WI38 (cell line): ENCODE data around the gene PTDSS2.

Experiments
- H3K4me3 ChIP-seq: 2 replicates; pipeline ENCODE4 v1.5.1; 2011; ENCODE audit warnings: low read depth, mild to moderate bottlenecking, control low read depth, low read length
- TF ChIP-seq, protein P1 (sequence below): IDR thresholded peaks from 2 replicates; pipeline ENCODE4 v1.5.1; 2012; ENCODE audit warnings: low read depth, mild to moderate bottlenecking, control low read depth, low read length

Gene PTDSS2

DNA sequence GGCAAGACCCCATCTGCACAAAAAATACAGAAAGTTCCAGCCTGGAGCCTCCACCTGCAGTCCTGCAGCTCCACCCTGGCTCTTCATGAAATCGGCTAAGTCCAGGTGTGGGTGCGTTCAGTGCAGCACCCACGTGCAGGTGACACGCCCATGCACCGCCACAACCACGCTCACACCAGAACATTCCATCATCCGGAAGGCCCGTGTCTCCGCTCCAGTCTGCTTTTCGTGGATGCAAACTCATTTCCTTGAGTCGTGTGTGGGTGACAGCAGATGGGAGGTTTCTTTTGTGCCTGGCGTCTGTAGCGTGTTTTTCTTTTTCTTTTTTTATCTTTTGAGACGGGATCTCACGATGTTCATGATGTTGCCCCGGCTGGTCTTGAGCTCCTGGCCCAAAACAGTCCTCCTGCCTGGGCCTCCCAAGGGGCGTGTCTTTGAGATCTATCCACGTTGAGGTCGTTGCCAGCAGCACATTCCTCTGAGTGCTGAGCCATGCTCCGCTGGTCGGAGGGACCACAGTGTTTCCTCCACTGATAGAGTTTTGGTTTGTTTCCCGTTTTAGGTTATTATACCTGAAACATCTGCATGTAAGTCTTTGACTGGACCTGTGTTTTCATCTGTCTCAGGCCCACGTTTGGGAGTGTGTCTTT, 7.2 kb downstream of the PTDSS2 start:
- TF ChIP-seq, protein P1, sequence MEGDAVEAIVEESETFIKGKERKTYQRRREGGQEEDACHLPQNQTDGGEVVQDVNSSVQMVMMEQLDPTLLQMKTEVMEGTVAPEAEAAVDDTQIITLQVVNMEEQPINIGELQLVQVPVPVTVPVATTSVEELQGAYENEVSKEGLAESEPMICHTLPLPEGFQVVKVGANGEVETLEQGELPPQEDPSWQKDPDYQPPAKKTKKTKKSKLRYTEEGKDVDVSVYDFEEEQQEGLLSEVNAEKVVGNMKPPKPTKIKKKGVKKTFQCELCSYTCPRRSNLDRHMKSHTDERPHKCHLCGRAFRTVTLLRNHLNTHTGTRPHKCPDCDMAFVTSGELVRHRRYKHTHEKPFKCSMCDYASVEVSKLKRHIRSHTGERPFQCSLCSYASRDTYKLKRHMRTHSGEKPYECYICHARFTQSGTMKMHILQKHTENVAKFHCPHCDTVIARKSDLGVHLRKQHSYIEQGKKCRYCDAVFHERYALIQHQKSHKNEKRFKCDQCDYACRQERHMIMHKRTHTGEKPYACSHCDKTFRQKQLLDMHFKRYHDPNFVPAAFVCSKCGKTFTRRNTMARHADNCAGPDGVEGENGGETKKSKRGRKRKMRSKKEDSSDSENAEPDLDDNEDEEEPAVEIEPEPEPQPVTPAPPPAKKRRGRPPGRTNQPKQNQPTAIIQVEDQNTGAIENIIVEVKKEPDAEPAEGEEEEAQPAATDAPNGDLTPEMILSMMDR: no peak

DNA sequence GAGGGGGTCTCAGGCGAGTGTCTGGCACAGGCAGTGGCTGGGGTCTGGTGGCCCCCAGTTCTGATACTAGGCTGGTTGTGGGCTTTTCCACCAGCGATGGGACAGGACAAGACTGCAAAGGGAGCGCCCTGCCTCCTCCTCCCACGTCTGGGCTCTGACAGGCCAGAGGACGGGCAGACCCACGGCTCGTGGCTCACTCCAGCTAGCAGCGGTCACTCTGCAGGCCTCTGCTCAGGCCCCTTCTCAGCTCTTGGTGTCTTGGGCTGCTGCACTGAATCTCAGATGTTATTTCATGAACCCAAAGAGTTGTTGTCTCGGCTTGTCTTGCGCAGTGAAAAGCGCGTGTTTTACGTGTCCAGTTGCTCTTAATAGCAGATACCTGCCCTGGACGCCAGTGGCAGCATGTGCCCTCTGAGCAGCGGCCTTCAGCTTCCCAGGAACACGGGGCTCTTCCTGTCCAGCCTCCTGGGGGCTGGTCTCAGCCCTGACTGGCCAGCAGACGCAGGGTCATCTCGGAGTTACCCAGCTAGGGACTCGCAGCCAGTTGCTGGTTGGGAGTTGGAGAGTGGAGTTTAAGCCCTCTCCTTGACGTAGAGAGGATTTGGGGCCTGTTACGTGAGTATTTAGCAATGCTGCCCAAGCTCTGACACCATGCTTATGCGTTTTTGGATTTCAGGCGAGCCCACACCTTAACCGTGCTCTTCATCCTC, 9.6 kb downstream of the PTDSS2 start:
- H3K4me3 ChIP-seq: no peak overlapping the region
- TF ChIP-seq, protein P1: no peak

More for the DNA sequence above, 7.2 kb downstream of the PTDSS2 start:
- no peak overlapping the region for H3K4me3 ChIP-seq

DNA sequence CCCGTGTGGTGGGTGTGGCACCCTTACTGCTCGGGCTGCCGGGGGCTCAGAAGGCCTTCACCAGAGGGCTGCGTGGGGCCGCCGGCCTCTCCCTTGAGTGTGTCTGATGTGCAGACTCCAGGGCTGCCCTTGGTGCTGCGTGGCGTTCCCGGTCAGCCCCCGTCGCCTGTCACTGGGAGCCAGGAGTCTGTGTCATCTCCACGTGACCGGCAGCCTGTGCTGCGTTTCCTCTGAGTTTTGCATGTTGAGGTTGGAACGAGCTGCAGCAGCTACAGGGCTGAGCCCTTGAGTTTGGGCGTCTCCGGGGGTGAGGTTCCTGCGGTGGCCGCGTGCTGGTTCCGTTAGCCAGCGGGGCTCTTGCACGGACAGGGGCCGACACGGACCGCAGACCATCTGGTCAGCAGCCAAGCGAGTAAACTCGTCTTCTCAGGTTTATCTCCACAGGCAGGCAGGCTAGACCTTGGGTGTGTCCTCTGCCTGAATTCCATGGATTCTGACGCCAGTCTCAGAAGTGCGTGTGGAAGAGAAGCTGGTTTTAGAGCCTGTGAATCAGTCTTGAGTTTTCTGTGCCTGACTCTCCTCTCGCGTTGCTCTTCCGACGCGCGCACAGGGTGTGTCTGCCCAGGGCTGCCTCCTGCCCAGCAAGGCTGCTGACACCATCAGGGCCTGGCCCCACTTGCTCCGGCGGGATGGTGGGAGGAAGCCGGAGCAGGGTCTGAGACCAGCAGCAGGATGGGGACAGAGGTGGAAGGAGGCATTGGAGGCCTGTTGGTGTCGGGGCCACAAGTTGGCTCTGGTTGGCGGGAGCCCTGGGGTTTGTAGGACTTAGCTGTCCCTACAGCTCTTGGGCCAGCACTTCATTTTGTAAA, 10.5 kb downstream of the PTDSS2 start:
- TF ChIP-seq, protein P1: no peak
- H3K4me3 ChIP-seq: no peak overlapping the region

DNA sequence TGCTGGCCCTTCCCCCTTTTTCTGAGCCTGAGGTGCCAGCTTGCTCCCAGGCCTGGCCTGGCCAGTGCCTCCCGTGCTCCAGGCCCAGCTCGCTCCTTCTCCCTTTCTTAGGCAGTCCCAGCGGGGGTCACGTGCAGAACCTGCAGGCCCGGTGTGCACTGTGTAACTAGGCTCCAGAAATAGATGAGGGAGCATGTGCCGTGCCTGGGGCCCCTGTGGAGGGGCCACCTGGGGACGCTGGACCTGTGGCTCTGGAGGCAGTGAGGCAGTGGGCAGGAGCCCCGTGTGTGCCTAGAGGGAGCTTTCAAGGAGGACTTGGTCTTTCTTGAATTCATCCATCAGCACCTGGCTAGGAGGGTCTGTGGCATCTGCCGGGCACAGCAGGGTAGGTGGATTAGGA, 11.5 kb downstream of the PTDSS2 start:
- TF ChIP-seq, protein P1: no peak
- H3K4me3 ChIP-seq: no peak overlapping the region

DNA sequence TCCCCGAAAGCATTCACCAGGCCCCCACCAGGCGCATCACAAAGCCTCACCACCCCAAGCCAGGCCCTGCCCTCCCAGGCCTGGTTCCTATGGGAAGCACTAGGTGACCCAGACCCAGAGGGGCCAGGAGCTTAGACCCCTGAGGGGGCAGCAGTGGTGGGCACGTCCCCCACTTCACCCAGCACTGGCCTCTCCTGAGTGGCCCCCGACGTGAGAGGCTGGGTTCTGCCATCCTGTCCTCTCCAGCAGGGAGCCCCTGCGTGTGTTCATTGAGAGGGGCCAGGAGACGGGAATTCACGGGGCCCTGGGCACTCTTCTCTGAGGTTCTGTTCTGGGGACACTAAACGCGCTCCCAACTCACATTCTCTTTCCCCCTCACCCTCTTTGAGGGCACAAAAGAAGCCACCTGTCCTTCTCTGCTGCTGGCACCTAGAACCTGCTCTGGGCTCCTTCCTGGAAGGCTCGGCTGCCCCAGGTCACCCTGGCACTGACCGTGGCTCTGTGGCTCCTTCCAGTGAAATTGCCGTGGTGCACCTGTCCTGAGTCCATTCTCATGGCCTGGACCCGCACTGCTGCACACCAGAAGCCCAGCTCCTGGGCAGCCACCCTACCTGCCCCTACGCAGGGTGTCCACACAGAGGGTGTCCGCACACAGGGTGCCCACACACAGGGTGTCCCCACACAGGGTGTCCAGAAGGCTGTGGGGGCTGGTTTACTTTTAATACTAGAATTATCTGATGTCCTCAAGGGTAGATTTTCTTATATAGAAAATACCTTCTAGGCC, 12.2 kb downstream of the PTDSS2 start:
- TF ChIP-seq, protein P1: no peak
- no peak overlapping the region for H3K4me3 ChIP-seq

DNA sequence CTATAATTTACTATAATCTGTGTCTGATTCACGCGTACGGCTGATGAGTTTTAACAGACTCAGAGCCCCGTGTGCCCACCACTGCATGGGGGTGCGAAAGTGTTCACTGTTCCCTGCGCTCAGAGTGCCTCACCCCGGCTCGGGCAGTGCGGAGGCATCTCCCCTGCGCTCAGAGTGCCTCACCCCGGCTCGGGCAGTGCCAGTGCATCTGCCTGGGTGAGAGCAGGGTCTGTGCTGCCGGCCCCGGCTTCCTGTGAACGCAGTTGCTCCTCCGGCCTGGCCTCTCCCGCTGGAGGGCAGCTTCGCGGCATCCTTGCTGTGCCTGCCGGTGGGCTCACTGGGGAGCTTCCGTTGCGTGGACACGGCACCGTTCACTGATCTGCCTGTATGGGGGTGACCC, 14.2 kb downstream of the PTDSS2 start:
- TF ChIP-seq, protein P1: no peak
- H3K4me3 ChIP-seq: no peak overlapping the region
